GM19025 (cell line): ENCODE results near the gene DHFR.
"Not testable (repeated sequence)": the region's sequence is repeated elsewhere in the genome, so short reads cannot be mapped to it uniquely, and the experiment has no call there.

Experiments used
- ATAC-seq: cut with Tn5 transposase; IDR thresholded peaks from one replicate; pipeline ENCODE4 v1.9.1; 2021; ENCODE audit warnings: mild to moderate bottlenecking, low read depth, moderate library complexity; ENCODE audit not compliant: unreplicated experiment

DHFR gene

GRCh38 chr5:80600943-80601693 lies 53.7 kb downstream of the DHFR start:
- no peak for ATAC-seq

DNA sequence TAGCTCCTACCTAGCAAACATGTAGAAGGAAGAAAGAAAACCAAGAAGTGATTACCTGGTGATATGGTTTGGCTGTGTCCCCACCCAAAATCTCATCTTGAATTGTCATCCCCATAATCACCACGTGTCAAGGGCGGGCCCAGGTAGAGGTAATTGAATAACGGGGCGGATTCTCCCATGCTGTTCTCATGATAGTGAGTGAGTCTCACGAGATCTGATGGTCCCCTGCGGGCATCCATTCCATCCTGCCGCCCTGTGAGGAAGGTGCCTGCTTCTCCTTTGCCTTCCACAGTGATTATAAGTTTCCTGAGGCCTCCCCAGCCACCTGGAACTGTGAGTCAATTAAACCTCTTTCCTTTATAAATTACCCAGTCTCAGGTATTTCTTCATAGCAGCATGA lies 57.3 kb downstream of the DHFR start:
- no peak for ATAC-seq

DNA sequence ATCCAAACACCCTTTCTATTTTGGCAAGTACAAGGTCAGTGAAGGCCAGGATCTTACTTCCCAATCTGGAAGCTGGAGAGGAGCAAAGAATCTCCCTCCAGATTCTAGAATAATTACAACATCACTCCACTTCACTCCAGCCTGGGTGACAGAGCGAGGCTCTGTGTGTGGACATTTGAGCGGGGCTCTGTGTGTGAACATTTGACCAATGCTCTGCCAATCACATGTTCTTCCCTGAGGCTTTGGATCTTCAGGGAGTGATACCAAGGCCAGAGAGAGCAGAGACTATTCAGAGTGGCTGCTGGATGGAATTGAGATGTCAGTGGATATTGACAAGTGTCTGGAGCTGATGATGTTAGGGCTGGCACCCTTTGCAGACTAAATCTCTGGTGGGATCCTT lies 60.0 kb downstream of the DHFR start:
- no peak for ATAC-seq

GRCh38 chr5:80592761-80593160 lies 62.0 kb downstream of the DHFR start:
- ATAC-seq: no peak

DNA sequence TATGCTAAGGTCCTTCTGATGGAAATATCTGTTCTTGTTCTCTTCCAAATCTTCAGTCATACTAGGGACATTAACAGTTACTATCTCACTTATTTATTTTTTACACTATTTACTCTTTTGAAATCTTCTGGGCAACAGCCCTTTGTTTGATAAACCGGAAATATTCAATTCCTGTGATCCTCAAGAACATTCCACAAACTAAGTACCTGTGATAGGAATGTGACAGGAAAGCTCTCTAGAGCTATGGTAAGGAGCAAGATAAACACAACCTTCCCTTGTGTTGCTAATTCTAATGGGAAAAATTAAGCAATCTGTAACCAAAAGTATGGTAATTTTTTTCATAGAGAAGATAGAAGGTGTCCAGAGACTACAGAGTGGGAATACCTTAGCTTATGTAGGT lies 62.7 kb downstream of the DHFR start:
- no peak for ATAC-seq

DNA sequence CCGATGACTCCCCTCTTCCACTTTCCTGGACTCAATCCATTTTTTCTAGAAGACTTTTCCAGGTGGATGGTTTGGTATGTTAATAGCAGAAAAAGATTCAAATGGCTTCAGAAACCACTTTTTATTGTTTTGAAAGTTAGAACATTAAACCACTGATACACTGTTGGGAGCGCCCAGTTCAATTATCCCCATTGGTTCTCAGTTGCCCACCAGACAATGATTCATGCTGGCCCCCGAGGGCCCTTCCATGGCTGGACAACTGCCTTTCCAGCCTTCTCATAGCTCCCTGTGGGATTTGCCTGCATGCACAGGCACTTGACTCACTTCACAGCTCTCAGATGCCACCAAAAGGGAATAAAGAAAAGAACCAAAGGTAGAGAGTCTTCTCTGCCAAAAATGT lies 63.4 kb downstream of the DHFR start:
- ATAC-seq: no peak

GRCh38 chr5:80590766-80591165 lies 64.0 kb downstream of the DHFR start:
- no peak for ATAC-seq

- ATAC-seq: no peak
These were observed 65.8 kb downstream of the DHFR start for GRCh38 chr5:80588858-80589540.

DNA sequence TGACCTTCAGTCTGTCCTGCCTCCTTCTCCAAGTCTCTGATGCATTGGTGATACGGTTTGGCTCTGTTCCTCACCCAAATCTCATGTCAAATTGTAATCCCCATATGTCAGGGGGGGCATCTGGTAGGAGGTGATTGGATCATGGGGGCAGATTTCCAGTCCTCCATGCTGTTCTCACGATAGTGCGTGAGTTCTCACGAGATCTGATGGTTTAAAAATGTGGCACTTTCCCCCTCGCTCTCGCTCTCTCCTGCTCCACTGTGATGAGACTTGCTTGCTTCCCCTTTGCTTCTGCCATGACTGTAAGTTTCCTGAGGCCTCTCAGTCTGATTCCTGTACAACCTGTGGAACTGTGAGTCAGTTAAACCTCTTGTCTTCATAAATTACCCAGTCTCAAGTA lies 70.0 kb downstream of the DHFR start:
- ATAC-seq: no peak

DNA sequence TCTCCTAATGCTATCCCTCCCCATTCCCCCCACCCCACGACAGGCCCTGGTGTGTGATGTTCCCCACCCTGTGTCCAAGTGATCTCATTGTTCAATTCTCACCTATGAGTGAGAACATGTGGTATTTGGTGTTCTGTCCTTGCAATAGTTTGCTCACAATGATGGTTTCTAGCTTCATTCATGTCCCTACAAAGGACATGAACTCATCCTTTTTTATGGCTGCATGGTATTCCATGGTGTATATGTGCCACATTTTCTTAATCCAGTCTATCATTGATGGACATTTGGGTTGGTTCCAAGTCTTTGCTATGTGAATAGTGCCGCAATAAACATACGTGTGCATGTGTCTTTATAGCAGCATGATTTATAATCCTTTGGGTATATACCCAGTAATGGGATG lies 74.5 kb downstream of the DHFR start:
- not testable (repeated sequence) for ATAC-seq

DNA sequence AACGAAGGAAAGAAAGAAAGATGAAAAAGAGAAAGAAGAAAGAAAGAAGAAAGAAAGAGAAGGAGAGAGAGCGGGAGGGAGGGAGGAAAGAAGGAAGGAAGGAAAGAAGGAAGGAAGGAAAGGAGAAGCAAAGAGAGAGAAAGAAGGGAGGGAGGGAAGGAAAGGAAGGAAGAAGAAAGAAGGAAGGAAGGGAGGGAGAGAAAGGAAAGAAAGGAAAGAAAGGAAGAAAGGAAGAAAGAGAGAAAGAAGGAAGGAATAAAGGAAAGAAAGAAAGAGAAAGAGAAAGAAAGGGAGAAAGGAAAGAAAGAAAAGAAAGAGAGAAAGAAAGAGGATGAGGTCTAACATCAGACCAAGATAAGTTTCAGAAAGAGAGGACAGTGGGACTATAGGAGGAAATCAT lies 75.7 kb downstream of the DHFR start:
- no peak for ATAC-seq

GRCh38 chr5:80577707-80578106 lies 77.1 kb downstream of the DHFR start:
- no peak for ATAC-seq

DNA sequence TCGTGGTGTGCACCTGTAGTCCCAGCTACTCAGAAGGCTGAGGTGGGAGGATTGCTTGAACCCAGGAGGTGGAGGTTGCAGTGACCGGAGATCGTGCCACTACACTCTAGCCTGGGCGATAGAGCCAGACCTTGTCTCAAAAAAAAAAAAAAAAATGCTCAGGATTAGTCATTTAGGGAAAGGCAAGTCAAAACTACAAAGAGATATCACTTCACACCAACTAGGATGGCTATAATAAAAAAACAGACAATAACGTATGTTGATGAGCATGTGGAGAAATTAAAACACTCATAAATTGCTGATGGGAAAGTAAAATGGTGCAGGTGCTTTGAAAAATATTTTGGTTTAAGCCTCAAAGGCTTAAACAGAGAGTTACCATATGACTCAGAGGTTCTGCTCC lies 78.4 kb downstream of the DHFR start:
- no peak for ATAC-seq
